Measurements from ENCODE around the gene HECTD3. TPM values are rescaled to one million over a fixed set of nuclear protein-coding genes. Genes with fewer than 3 reads are reported as not detected.

The HECTD3 gene
- polyA plus RNA-seq, 1 donor from 2014 or later: 9.7 TPM

- H3K27me3 ChIP-seq (ENCODE audit: insufficient read depth, low read depth, low read length): no peaks in the 10 kb centered on the region
- no peaks in the 10 kb centered on the region for H3K79me2 ChIP-seq (replicated peaks; ENCODE audit: insufficient read depth, low read length)
- no peak overlapping the region for H3K4me2 ChIP-seq (ENCODE audit: low read length)
- no peaks in the 10 kb centered on the region for H3K36me3 ChIP-seq (ENCODE audit: insufficient read depth, low read length)
- H2AFZ ChIP-seq (ENCODE audit: low read depth, low read length): no peak overlapping the region
- H3K9ac ChIP-seq (ENCODE audit: low read length): no peak overlapping the region
- H3K27ac ChIP-seq (ENCODE audit: low read length): no peak overlapping the region
- no peaks in the 10 kb centered on the region for H3K9me3 ChIP-seq (ENCODE audit: low read length)
- no peaks in the 10 kb centered on the region for H3K9me2 ChIP-seq (ENCODE audit: insufficient read depth, low read length)
- no peak overlapping the region for H3K4me3 ChIP-seq (ENCODE audit: low read length)
- TF ChIP-seq EZH2 (IDR thresholded peaks at IDR 0.05; ENCODE audit: borderline replicate concordance, insufficient read depth, low read length, poor library complexity, severe bottlenecking) (no peak), RAD21 (conservative IDR thresholded peaks at IDR 0.05) (no peak), EP300 (conservative IDR thresholded peaks at IDR 0.05; ENCODE audit: poor library complexity, severe bottlenecking) (no peak), SMC3 (conservative IDR thresholded peaks at IDR 0.05; ENCODE audit: poor library complexity) (no peak), MXI1 (conservative IDR thresholded peaks at IDR 0.05; ENCODE audit: poor library complexity, severe bottlenecking) (no peak), TAF1 (IDR thresholded peaks at IDR 0.05; ENCODE audit: low read depth) (no peak), REST (IDR thresholded peaks at IDR 0.05; ENCODE audit: borderline replicate concordance) (no peak), POLR2AphosphoS5 (IDR thresholded peaks at IDR 0.05) (no peak)
- TF ChIP-seq, protein P1, sequence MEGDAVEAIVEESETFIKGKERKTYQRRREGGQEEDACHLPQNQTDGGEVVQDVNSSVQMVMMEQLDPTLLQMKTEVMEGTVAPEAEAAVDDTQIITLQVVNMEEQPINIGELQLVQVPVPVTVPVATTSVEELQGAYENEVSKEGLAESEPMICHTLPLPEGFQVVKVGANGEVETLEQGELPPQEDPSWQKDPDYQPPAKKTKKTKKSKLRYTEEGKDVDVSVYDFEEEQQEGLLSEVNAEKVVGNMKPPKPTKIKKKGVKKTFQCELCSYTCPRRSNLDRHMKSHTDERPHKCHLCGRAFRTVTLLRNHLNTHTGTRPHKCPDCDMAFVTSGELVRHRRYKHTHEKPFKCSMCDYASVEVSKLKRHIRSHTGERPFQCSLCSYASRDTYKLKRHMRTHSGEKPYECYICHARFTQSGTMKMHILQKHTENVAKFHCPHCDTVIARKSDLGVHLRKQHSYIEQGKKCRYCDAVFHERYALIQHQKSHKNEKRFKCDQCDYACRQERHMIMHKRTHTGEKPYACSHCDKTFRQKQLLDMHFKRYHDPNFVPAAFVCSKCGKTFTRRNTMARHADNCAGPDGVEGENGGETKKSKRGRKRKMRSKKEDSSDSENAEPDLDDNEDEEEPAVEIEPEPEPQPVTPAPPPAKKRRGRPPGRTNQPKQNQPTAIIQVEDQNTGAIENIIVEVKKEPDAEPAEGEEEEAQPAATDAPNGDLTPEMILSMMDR (IDR thresholded peaks at IDR 0.05; ENCODE audit: poor library complexity, severe bottlenecking): no peak
- no peaks in the 10 kb centered on the region for H3F3A ChIP-seq (ENCODE audit: insufficient read depth, low read length, poor library complexity, severe bottlenecking)
- H4K20me1 ChIP-seq (ENCODE audit: insufficient read depth): no peaks in the 10 kb centered on the region
These were observed 15.5 kb downstream of the HECTD3 start for GRCh38 chr1:44995467-44996238.

GRCh38 chr1:44994309-44994898, 16.7 kb downstream of the HECTD3 start:
- no peak overlapping the region for H3K4me2 ChIP-seq (ENCODE audit: low read length)
- no peak for TF ChIP-seq TAF1 (IDR thresholded peaks at IDR 0.05; ENCODE audit: low read depth)
- TF ChIP-seq, protein P1 (IDR thresholded peaks at IDR 0.05; ENCODE audit: poor library complexity, severe bottlenecking): no peak
- no peak for TF ChIP-seq EZH2 (IDR thresholded peaks at IDR 0.05; ENCODE audit: borderline replicate concordance, insufficient read depth, low read length, poor library complexity, severe bottlenecking)
- no peak for TF ChIP-seq MXI1 (conservative IDR thresholded peaks at IDR 0.05; ENCODE audit: poor library complexity, severe bottlenecking)
- no peak for TF ChIP-seq EP300 (conservative IDR thresholded peaks at IDR 0.05; ENCODE audit: poor library complexity, severe bottlenecking)
- TF ChIP-seq REST (IDR thresholded peaks at IDR 0.05; ENCODE audit: borderline replicate concordance): no peak
- TF ChIP-seq POLR2AphosphoS5 (IDR thresholded peaks at IDR 0.05): no peak
- no peak for TF ChIP-seq RAD21 (conservative IDR thresholded peaks at IDR 0.05)
- TF ChIP-seq SMC3 (conservative IDR thresholded peaks at IDR 0.05; ENCODE audit: poor library complexity): no peak
- H4K20me1 ChIP-seq (ENCODE audit: insufficient read depth): no peaks in the 10 kb centered on the region
- H3K27ac ChIP-seq (ENCODE audit: low read length): no peak overlapping the region
- H3K79me2 ChIP-seq (replicated peaks; ENCODE audit: insufficient read depth, low read length): no peaks in the 10 kb centered on the region
- no peaks in the 10 kb centered on the region for H3K27me3 ChIP-seq (ENCODE audit: insufficient read depth, low read depth, low read length)
- H2AFZ ChIP-seq (ENCODE audit: low read depth, low read length): no peak overlapping the region
- H3K9me3 ChIP-seq (ENCODE audit: low read length): no peaks in the 10 kb centered on the region
- H3K36me3 ChIP-seq (ENCODE audit: insufficient read depth, low read length): no peaks in the 10 kb centered on the region
- no peak overlapping the region for H3K4me3 ChIP-seq (ENCODE audit: low read length)
- no peaks in the 10 kb centered on the region for H3K9me2 ChIP-seq (ENCODE audit: insufficient read depth, low read length)
- no peak overlapping the region for H3K9ac ChIP-seq (ENCODE audit: low read length)
- no peaks in the 10 kb centered on the region for H3F3A ChIP-seq (ENCODE audit: insufficient read depth, low read length, poor library complexity, severe bottlenecking)
